ENCODE measurements around the gene PLEKHM3. TPM values are rescaled to one million over a fixed set of nuclear protein-coding genes. Genes with fewer than 3 reads are reported as not detected.

PLEKHM3 gene
- total RNA-seq, 1 donor from 2014 or later: 6.8 TPM

- Mint-ChIP-seq H3K36me3 (ENCODE audit: low read depth) (no peaks in the 10 kb centered on the region), H3K27me3 (ENCODE audit: low read depth) (no peaks in the 10 kb centered on the region), H3K4me1 (peaks cover 15% of the 10 kb centered on the region), H3K9me3 (no peaks in the 10 kb centered on the region), H3K4me3 (no peak overlapping the region), H3K27ac (ENCODE audit: unreplicated experiment) (peak overlapping the region; percentile 75)
- DNase-seq (ENCODE audit: low read depth, low spot score): no peak
- TF ChIP-seq CTCF (conservative IDR thresholded peaks at IDR 0.05): no peak
Observed at GRCh38 chr2:207836521-207837133, 188.7 kb downstream of the PLEKHM3 start.

- no peak for TF ChIP-seq CTCF (conservative IDR thresholded peaks at IDR 0.05)
- Mint-ChIP-seq H3K27me3 (ENCODE audit: low read depth) (no peaks in the 10 kb centered on the region), H3K4me3 (no peak overlapping the region), H3K27ac (ENCODE audit: unreplicated experiment) (no peak overlapping the region), H3K4me1 (peaks cover 15% of the 10 kb centered on the region), H3K9me3 (no peaks in the 10 kb centered on the region), H3K36me3 (ENCODE audit: low read depth) (no peaks in the 10 kb centered on the region)
- no peak for DNase-seq (ENCODE audit: low read depth, low spot score)
Observed at GRCh38 chr2:207835805-207836204, 189.5 kb downstream of the PLEKHM3 start.

GRCh38 chr2:207833251-207833751 is 192.0 kb downstream of the PLEKHM3 start:
- Mint-ChIP-seq H3K27ac (ENCODE audit: unreplicated experiment) (peak overlapping the region; percentile 50), H3K36me3 (ENCODE audit: low read depth) (no peaks in the 10 kb centered on the region), H3K27me3 (ENCODE audit: low read depth) (no peaks in the 10 kb centered on the region), H3K4me1 (peaks cover 15% of the 10 kb centered on the region), H3K4me3 (no peak overlapping the region), H3K9me3 (no peaks in the 10 kb centered on the region)
- no peak for TF ChIP-seq CTCF (conservative IDR thresholded peaks at IDR 0.05)
- no peak for DNase-seq (ENCODE audit: low read depth, low spot score)

- no peak for TF ChIP-seq CTCF (conservative IDR thresholded peaks at IDR 0.05)
- H3K9me3 Mint-ChIP-seq: no peaks in the 10 kb centered on the region
- no peak for DNase-seq (ENCODE audit: low read depth, low spot score)
- no peaks in the 10 kb centered on the region for H3K36me3 Mint-ChIP-seq (ENCODE audit: low read depth)
- H3K27me3 Mint-ChIP-seq (ENCODE audit: low read depth): no peaks in the 10 kb centered on the region
- H3K27ac Mint-ChIP-seq (ENCODE audit: unreplicated experiment): no peak overlapping the region
- no peak overlapping the region for H3K4me3 Mint-ChIP-seq
- H3K4me1 Mint-ChIP-seq: peaks cover 10% of the 10 kb centered on the region
Observed at GRCh38 chr2:207831584-207832248, 193.6 kb downstream of the PLEKHM3 start.

GRCh38 chr2:207830778-207831438 is 194.4 kb downstream of the PLEKHM3 start:
- Mint-ChIP-seq H3K9me3 (no peaks in the 10 kb centered on the region), H3K4me1 (peaks cover 2% of the 10 kb centered on the region), H3K27ac (ENCODE audit: unreplicated experiment) (no peak overlapping the region), H3K4me3 (no peak overlapping the region), H3K36me3 (ENCODE audit: low read depth) (no peaks in the 10 kb centered on the region), H3K27me3 (ENCODE audit: low read depth) (no peaks in the 10 kb centered on the region)
- no peak for DNase-seq (ENCODE audit: low read depth, low spot score)
- no peak for TF ChIP-seq CTCF (conservative IDR thresholded peaks at IDR 0.05)

Data from neural crest cell (in vitro differentiated cells).